C4-2B (cell line): Measurements from ENCODE around the gene PLCB2.

ENCODE experiments used
- CTCF ChIP-seq: fragments of 450-650 bp; conservative IDR thresholded peaks from 2 replicates; pipeline ENCODE4 v1.5.1; 2017; ENCODE audit warnings: mild to moderate bottlenecking
- ZFX ChIP-seq: fragments of 450-650 bp; IDR thresholded peaks from 2 replicates; pipeline ENCODE4 v1.6.1; 2017

DNA sequence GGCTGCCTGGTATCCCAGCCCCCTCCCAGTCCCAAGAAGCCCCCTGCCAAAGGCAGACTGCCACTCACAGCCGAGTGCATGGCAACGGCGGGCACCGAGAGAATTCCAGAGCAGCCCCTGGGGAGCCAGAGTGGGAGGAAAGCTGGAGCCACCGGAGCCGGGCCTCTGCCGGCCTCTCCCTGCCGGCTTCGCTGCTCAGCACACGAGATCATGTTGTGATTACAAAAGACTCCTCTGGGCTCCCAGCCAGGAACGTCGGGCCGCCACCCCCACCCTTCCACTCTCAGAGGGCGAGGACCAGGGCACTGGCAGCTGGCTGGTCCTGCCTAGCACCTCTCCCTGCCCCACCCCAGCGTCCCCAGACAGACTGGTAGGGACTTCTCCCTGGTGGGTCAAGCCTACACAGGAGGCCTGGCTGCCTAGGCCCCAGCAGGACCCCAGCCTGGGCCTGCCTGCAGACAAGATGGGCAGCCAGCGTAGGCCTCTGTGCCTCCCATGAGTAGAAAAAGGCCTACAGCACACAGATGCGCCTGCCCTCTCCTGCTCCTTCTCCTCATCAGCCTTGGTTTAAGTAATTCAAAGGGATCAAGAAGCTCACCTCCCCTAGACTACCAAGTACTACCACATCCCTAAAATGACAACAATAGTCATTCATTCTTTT is 33.1 kb upstream of the PLCB2 start, which contains the start of gene CCDC9B:
- 0 out of 2 replicates have a peak, but pooled peaks have one; percentile 1 for TF ChIP-seq CTCF
- 0 out of 2 replicates have a peak, but pooled peaks have one; percentile 44 for TF ChIP-seq ZFX
